Left forelimb (tissue), 1 donor: ENCODE data around the gene NEK10.
"Not testable (repeated sequence)": the region's sequence is repeated elsewhere in the genome, so short reads cannot be mapped to it uniquely, and the experiment has no call there.

ENCODE experiments used
- DNase-seq: peaks from one replicate; pipeline ENCODE4 v3.0.0-alpha.2; 2018; ENCODE audit warnings: low spot score

NEK10 gene

GRCh38 chr3:27352047-27352446, 17.1 kb downstream of the NEK10 start:
- DNase-seq, result no peak

- DNase-seq, result no peak
Measured at GRCh38 chr3:27349832-27350231, 19.4 kb downstream of the NEK10 start.

GRCh38 chr3:27345959-27346865, 23.0 kb downstream of the NEK10 start:
- no peak for DNase-seq

DNA sequence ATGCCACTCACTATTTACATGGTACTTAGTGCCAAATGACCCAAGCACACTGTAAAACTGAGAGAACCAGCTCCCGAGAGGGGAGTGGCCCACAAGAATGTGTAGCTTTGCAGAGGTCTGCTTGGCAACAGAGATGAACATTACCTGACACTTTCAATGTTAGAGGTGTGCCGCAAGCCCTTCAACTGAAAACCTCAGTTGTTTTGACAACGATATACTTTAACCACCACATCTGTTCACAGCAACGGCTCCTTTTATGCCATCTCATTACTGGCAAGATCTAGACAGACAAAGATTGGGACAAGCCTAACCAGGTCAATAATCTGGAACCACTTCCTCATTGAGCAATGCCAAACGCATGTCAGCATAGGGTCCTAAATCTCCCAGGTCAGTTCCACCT, 23.7 kb downstream of the NEK10 start:
- DNase-seq, result no peak

DNA sequence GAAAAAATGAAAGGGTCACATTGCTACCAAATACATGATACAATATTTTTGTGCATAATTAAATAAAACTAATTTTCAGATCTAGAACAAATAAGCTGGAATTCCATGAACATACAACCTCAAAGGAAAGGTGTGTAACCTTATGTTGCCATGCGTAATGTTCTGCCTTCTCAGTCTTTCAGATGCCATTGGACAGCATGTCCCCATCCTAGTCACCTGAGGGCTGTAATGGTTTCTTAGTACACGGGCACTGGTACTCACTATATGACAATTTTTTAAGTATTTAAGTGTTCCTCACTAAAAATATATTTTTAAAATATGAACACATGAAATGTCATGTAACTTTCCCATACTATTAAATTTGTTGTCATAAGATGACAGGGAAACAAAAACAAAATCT, 24.1 kb downstream of the NEK10 start:
- no peak for DNase-seq

DNA sequence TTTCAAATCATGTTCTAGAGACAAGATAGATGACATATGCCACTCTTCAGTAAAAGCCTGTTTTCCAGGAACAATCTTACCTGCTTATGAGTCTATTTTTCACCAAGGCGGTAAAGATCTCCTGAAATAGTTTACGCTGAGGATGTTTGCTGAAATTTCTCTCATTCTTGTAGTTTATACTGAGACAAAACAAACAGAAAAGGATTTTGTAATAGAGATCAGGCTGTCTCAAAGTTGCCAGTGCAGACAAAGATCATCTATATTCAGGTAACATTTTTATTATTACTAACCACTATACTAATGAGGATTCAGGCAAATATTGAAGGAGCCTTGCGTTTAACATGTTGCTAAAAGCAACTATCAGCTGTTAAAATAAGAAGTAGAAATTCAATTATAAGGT, 25.0 kb downstream of the NEK10 start:
- no peak for DNase-seq

DNA sequence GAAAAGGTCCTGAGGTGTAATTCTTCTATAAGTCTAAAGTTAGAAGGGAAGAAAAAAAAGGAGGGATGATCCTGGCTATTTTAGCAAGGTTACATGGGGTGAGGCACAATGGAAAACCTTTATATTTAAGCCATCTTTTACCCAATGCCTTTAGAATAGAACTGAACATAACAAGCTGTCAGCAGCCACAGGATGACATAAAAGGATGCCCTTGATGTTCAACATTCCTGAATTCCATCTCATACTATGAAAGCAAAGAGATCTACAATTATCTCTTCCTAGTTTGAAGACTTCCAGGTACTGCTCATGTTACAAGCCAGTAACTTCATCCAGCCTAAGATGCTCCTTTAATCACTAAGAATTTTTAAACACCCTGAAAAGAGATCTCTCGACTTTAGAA, 26.9 kb downstream of the NEK10 start:
- DNase-seq, result no peak

- DNase-seq, result no peak
Measured at GRCh38 chr3:27340534-27340933, 28.6 kb downstream of the NEK10 start.

GRCh38 chr3:27335571-27335970, 33.6 kb downstream of the NEK10 start:
- DNase-seq, result no peak

DNA sequence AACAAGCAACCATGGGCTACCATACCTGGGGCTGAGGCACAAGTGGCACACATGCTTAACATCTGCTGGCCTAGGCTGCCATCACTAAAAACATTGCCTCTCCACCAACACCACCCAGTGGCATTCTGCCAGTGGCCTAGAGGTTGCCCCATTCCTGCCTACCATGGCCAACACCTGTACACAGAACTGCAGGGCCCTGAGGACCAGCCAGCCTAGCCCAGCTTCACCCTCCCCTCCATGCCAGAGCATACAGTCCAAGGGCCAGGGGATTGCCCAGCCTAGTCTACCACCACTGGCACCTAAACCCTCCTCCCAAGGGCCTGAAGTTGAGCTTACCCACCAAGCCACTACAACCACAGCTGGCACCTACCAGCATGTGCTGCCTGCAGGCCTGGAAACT, 35.3 kb downstream of the NEK10 start:
- DNase-seq, result no peak

GRCh38 chr3:27328982-27329762, 40.0 kb downstream of the NEK10 start:
- not testable (repeated sequence) for DNase-seq

DNA sequence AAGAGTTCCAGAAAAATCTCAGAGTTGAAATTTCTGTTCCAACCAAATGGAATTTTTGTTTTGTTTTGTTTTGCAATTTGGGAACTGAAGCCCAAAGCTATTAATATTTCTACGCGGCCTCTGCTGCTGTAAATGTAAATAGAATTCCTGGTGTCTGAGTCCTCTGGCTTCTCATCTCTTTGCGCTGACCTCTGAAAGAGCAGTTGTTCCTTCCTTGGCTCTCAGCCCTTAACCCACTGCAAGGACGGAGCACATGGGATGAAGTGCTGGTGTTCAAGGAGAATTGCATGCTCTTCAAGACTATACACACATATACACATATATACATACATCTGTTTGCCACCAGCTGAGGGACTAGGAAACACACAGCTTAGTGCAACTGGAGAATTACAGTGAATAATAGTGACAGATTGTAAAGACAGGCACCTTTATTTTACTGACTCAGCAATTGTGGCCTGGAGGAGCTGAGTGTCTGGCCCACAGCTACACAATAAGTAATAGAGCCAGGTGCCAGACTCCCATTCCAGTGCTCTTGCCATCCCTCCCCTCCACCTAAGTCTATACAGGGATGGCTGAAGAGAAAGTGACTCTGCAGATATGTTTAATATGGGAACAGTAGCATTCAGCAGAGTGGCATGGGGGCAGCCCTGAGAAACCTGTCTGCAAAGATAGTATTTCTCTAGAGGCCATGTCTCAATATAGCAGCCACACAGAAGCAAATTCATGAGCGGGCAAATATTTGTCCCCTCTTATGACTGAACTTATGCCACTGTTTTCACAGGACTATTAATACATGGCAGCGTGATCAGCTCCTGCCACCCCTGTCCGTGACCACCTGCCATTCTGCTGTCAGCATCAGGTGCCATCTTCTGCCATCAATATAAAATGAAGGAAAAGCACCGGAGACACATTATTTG, 42.3 kb downstream of the NEK10 start:
- DNase-seq, result no peak

DNA sequence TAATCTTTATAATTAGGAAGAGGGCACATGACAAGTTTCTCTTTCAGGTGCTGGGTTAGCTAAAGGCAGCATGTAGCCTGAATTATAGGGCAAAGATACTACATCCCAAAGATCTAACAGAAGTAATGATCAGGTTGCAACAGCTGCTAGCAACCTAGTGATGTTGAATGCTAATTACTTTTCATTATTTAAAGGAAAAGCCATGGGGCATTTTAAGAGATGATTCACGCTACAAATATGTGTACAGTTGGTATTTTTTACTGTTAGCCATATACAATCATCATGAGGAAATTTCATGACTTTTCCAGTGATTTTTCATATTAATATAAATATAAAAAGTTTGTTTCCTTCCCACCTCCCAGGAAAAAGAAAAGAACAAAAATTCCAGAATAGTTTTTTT, 43.0 kb downstream of the NEK10 start:
- no peak for DNase-seq

DNA sequence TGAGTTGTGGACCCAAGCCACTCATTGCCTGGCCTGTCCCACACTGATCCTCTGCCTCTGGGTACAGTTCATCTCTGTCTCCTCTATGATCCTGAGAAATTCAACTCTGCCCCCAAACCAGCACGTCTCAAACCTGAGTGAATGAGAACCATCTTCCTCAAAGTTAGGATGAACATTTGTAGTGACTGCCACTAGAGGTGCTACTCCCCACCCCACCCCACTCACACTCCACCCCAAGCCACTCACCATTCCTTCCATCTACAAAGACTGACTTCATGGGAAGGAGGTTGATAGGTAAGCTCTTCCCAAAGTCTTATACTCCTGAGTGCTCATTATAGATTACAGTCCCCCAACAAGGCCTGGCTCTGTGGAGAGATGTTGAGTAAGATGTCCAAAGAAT, 43.8 kb downstream of the NEK10 start:
- DNase-seq, result no peak

- DNase-seq, result no peak
Measured at GRCh38 chr3:27324686-27325085, 44.5 kb downstream of the NEK10 start.

- no peak for DNase-seq
Measured at GRCh38 chr3:27323087-27323570, 46.1 kb downstream of the NEK10 start.

GRCh38 chr3:27322634-27323033, 46.5 kb downstream of the NEK10 start:
- DNase-seq, result no peak

GRCh38 chr3:27319847-27320526, 49.2 kb downstream of the NEK10 start:
- DNase-seq, result no peak

DNA sequence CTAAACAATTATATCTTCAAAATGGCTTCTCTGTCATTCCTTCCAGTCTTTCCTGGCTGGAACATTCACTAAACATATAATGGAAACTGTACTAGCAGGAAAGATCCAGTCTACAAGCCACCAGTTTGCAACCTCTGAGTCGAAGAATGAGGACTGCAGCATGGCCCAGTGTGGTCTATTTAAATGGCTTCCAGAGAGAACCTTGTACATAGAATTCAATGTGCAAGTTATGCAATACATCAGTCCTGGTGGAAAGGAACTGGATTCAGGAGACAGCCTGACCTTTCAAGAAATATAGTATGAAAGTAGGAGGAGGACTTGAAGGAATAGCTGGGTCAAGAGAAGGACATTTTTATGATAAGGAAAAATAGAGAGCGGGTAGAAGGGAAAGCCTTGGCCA, 49.9 kb downstream of the NEK10 start:
- DNase-seq, result no peak

GRCh38 chr3:27317096-27317495, 52.1 kb downstream of the NEK10 start:
- DNase-seq, result no peak

- DNase-seq, result no peak
Measured at GRCh38 chr3:27315003-27315402, 54.2 kb downstream of the NEK10 start.
